GM19351 (cell line): ENCODE data around the gene ARHGEF5.
"Not testable (repeated sequence)": the region's sequence is repeated elsewhere in the genome, so short reads cannot be mapped to it uniquely, and the experiment has no call there.

ENCODE experiments used
- ATAC-seq: cut with Tn5 transposase; IDR thresholded peaks from one replicate; pipeline ENCODE4 v1.9.1; 2021; ENCODE audit warnings: mild to moderate bottlenecking, moderate library complexity; ENCODE audit not compliant: unreplicated experiment

The ARHGEF5 gene

DNA sequence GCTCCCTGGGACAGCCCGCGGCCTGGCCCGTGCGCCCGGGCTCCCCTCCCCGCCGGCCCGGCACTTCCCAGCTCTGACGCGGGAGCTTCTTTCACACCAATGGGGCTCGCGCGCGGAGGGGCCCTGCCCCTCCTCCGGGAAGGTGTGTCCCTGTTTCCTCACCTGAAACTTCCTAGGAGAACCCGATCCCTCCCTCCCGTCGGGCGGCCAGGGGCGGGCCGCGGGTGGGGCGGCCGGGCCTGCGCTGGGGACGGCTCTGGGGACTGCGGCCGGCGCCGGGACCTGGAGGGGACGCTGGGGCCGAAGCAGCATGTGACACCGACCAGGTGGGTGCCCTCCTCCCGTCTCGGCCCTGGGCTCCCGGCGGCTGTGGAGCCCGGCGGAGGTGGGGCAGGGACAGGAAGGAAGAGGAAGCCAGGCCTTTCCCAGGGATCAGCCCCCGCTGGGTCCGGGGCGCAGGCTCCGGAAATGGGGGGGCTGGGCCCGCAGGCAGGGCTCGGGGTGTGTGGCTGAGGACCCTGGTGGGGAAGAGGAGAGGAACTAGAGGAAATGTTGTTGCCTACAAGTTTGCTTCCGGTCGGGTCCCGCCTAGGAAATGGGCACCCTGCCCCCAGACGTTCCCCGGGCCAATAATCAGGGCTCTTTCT, at the start of gene ARHGEF5:
Gene ARHGEF5, plus strand, starts transcription at position 227 of the 647 bp plus-strand sequence. CDS start 7,268 bp downstream, outside the sequence.
- ATAC-seq: peak; percentile 71

GRCh38 chr7:144309702-144310101, 45.5 kb upstream of the ARHGEF5 start:
- ATAC-seq: not testable (repeated sequence)

GRCh38 chr7:144311218-144311617, 44.0 kb upstream of the ARHGEF5 start:
- ATAC-seq: not testable (repeated sequence)

DNA sequence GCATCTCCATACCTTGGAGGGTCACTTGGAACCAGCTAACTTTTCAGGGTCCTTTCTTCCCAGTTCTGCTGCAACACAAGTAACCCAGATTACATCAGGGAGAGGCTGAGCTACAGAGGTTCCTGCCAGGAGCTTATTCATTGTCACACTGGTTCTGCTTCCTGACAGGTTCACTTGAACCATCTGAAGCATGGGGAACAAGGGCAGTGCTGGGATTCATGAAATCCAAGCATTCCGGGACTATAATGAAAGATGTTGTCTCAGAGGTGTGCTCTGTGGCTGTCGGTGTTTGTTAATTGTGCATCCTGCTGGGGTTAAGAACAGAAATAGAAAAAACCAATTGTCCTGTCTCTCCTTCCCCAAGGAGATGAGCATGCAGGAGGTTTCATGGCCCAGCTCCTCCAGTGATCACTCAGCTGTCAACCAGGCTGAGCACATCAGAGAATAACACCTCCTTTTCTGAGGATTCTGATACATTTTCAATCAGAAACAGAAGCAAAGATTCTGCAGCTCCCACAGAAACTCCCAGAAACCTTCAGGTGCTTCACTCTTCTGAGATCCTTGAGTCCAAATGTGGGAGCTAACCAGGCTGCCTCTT, 43.2 kb upstream of the ARHGEF5 start, which contains the start of gene OR2A1:
Gene OR2A1, plus strand, starts transcription at position 548 of the 598 bp plus-strand sequence. CDS start 5,706 bp downstream, outside the sequence.
- not testable (repeated sequence) for ATAC-seq

- not testable (repeated sequence) for ATAC-seq
These were observed 37.7 kb upstream of the ARHGEF5 start for GRCh38 chr7:144317537-144317936.

DNA sequence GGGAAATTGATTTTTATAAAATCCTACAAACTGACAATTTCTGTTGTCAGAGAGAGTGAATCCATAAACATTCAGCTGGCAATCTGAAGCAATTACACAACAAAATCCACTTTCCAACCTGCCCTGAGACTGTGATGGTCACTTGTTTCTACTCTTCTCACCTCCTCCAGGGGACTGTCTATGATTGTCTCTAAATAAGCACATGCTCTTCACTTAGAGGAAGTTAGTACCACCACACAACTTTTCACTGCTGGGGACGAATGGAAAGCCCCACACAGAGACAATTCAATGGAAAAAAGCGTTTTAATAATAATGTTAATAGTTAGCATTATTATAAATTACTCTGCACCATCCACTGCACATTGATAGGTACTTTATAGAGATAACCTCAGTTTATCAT, 35.7 kb upstream of the ARHGEF5 start:
- not testable (repeated sequence) for ATAC-seq

DNA sequence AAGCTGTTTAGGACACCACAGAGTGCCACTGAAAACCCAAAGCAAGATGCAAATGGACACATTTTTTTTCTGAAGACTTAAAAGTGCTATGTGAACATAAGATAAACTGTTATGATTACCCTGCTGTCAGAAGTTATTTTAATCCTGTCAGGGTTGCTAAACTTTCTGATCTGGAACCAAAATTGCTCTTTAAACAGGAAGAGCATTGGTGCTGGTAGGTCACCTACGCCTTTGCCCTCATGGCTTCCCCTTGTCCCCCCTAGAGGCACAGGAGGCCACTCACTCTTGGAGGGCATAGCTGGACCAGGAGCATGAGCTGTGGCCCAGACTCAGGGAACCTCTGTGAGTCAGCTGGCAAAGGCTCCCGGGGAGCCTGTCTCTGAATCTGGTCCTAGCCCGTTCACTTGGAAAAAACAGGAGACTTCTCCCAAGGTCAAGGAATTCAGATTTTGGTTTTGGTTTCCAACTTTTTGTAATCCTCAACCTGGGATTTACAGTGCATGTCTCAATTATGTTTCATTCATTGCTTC, 33.5 kb upstream of the ARHGEF5 start:
- not testable (repeated sequence) for ATAC-seq

- not testable (repeated sequence) for ATAC-seq
These were observed 31.8 kb upstream of the ARHGEF5 start for GRCh38 chr7:144323359-144323758.

DNA sequence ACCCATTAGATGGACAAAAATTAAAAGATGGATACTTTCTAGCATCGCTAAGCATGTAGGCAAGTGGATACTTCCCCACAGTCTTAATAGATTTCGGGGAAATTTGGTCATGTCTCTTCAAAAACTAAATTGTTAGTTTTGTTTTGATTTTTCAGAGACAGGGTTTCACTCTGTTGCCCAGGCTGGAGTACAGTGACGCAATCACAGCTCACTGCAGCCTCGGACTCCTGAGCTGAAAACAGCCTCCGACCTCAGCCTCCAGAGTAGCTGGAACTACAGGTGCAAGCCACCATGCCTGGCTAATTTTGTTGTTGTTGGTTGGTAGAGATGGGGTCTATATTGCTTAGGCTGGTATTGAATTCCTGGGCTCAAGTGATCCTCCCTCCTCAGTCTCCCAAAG, 29.3 kb upstream of the ARHGEF5 start:
- not testable (repeated sequence) for ATAC-seq

DNA sequence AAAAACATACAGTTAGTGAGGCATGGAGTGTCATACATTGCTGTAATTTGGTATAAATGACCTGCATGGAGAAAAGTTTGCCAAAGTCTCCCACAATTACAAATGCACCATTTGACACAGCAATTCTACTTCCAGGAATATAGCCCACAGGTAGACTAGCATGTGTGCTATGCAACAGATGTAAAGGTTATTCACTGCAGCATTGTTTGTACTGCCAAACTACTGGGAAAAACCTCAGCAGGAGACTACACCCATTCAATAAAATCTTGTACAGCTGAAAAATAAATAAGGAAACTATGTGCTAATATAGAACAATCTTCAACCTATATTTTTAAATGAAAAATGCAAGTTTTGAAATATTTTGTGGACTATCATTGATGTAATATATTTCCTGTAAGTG, 25.2 kb upstream of the ARHGEF5 start:
- ATAC-seq: not testable (repeated sequence)

GRCh38 chr7:144331221-144331995, 23.8 kb upstream of the ARHGEF5 start:
- ATAC-seq: peak; percentile 57

DNA sequence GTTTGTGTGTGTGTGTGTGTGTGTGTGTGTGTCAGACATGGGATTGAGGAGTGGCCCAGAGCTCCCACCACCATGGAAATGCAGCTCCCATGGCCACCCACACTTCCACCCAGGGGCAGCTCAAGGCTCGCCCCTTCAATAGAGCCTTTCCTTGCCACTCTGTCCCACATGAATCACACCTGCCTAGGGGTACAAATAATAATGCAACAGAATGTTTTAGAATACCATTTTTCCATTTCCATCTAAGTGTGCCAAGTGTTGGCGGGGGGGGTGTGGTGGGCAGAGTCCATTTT, 23.3 kb upstream of the ARHGEF5 start:
- ATAC-seq: not testable (repeated sequence)

DNA sequence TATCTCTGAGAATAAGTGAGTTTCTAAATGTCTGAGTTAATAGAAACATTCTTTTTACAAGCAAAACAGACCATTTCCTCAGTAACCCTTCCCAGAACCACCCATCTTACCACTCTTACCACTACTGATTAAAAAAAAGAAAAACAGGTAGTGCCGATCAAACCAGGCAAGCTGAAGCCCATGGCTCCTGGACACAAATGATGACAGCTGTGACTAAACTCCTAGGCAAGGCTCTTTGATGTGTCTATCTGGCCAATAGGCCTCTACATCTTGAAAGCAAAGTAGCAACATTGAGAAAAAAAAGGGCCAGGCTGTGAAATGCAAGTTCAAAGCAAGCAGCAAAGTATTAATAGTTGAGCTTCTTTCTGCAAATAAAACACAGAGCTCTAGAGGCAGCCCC, 6.6 kb upstream of the ARHGEF5 start:
- peak; percentile 34 for ATAC-seq

GRCh38 chr7:144351667-144352066, 3.5 kb upstream of the ARHGEF5 start:
- ATAC-seq: not testable (repeated sequence)

GRCh38 chr7:144356185-144356584, 983 bp downstream of the ARHGEF5 start:
- ATAC-seq: not testable (repeated sequence)

DNA sequence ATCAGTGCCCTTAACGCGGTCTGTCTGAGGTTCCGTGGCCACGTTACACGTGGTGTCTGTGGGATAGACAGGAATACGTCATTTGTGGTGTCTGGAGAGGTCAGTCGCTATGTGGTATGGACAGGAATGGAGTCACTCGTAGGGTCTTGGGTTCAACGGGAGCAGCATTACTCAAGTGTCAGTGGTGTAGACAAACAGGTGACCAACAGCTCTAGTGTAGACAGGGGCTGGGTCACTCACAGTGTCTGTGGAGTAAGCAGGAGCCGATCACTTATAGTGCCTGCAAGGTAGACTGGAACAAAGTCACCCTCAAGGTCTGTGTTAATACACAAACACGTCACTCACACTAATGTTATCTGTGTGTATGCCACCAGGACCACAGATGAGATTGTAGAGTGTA, 1.7 kb downstream of the ARHGEF5 start:
- ATAC-seq: not testable (repeated sequence)

GRCh38 chr7:144362061-144362460, 6.9 kb downstream of the ARHGEF5 start:
- ATAC-seq: not testable (repeated sequence)

- not testable (repeated sequence) for ATAC-seq
These were observed 10.3 kb downstream of the ARHGEF5 start for GRCh38 chr7:144365523-144365922.

GRCh38 chr7:144367250-144367649, 12.0 kb downstream of the ARHGEF5 start:
- not testable (repeated sequence) for ATAC-seq

GRCh38 chr7:144369221-144369620, 14.0 kb downstream of the ARHGEF5 start:
- ATAC-seq: peak; percentile 53

DNA sequence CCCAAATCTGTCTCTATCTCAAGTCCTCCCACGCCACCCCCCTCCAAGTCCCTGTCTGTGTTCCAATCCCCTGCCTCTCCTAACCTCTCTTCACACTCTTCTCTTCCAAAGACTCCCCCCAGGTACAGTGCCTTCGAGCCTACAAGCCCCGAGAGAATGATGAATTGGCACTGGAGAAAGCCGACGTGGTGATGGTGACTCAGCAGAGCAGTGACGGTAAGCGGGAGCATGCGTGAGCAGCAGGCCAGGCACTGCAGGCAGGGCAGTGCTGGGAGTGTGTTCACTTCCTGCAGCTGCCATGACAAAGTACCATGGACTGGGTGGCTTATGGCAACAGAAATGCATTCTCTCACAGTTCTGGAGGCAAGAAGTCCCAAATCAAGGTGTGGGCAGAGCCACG, 23.4 kb downstream of the ARHGEF5 start:
- no peak for ATAC-seq
